ENCODE data around the gene CEP164. TPM values are rescaled to one million over a fixed set of nuclear protein-coding genes. Genes with fewer than 3 reads are reported as not detected.

The CEP164 gene
- total and polyA plus RNA-seq, 2 of the 4 experiments (the other 2 are of a cell fraction): 23.3 to 26.9 TPM

GRCh38 chr11:117427356-117427874 is 99.8 kb downstream of the CEP164 start:
- Histone ChIP-seq H3K27me3 (ENCODE audit: control insufficient read depth, insufficient read depth, low read length) (peaks cover 25% of the 10 kb centered on the region), H4K91ac (ENCODE audit: insufficient read depth, low read depth, low read length) (no peak overlapping the region), H3K4ac (ENCODE audit: low read depth, low read length) (no peak overlapping the region), H3K56ac (ENCODE audit: extremely low read depth, insufficient read depth, low read length) (no peak overlapping the region), H3K18ac (ENCODE audit: low read depth, low read length) (no peak overlapping the region), H4K20me1 (ENCODE audit: insufficient read depth, low read length) (no peaks in the 10 kb centered on the region), H3K36me3 (ENCODE audit: control insufficient read depth, insufficient read depth, low read length) (no peaks in the 10 kb centered on the region), H2AFZ (replicated peaks; ENCODE audit: low read length, poor library complexity) (no peak overlapping the region), H4K8ac (ENCODE audit: low read depth in 2 of 2, low read length in 2 of 2) (no peak overlapping the region), H3K27ac (ENCODE audit: insufficient read depth, low read length) (no peak overlapping the region), H3K4me2 (ENCODE audit: low read depth, low read length) (no peak overlapping the region), H3K4me1 (ENCODE audit: control insufficient read depth, insufficient read depth, low read length) (no peaks in the 10 kb centered on the region), H3K23ac (ENCODE audit: low read depth, low read length) (no peak overlapping the region), H4K5ac (ENCODE audit: low read depth, low read length) (no peak overlapping the region), H3K79me1 (ENCODE audit: low read depth in 1 of 2, low read length in 2 of 2) (no peaks in the 10 kb centered on the region), H3K4me3 (ENCODE audit: insufficient read depth, low read depth, low read length) (no peak overlapping the region), H2AK9ac (replicated peaks; ENCODE audit: low read depth, low read length, poor library complexity) (no peak overlapping the region), H2BK5ac (ENCODE audit: low read depth, low read length, poor library complexity, severe bottlenecking) (no peak overlapping the region), H3K9ac (ENCODE audit: low read depth, low read length) (no peak overlapping the region), H2BK15ac (ENCODE audit: low read depth, low read length) (no peak overlapping the region), H2BK120ac (ENCODE audit: low read depth, low read length) (no peak overlapping the region), H2BK20ac (ENCODE audit: low read depth, low read length) (no peak overlapping the region), H2AK5ac (ENCODE audit: low read depth, low read length) (no peak overlapping the region), H3K9me3 (ENCODE audit: control insufficient read depth, insufficient read depth, low read length) (no peaks in the 10 kb centered on the region), H3K14ac (replicated peaks; ENCODE audit: low read depth, low read length) (no peak overlapping the region), H3K9me1 (ENCODE audit: insufficient read depth, low read length) (no peaks in the 10 kb centered on the region)
- DNase-seq (no peak), ATAC-seq (ENCODE audit: low read depth) (no peak)
- BruUV-seq (replicated peaks): no TSS peak
- in situ Hi-C loops (cut with MboI; ENCODE audit: low sequenced_read_pairs) (no loop called here), dilution Hi-C loops (cut with HindIII; ENCODE audit: low sequenced_read_pairs, unreplicated experiment) (no loop called here), intact Hi-C loops (cut with micrococcal nuclease) (loop anchor here (2.0 kb wide), 1 partner anchor 519 kb away; no protein-coding TSS in a partner anchor)
- POLR2A ChIA-PET (ENCODE audit: unreplicated experiment): no interaction called here
- CTCF ChIA-PET: interaction anchor here (2.7 kb wide), 1 partner anchor 17 kb away, joined by 16 read pairs; no protein-coding TSS in a partner anchor
- 51% methylated on average over 2 of the region's 11 CpGs; no CpG with 5 or more reads in 1 of the 2 experiments for WGBS, 2 experiments (ENCODE audit: extremely low coverage in 2 of 2, insufficient read length in 1 of 2)
- TF ChIP-seq ELK1 (IDR thresholded peaks at IDR 0.05; ENCODE audit: borderline replicate concordance, low read depth, low read length): no peak
- TF ChIP-seq, protein P1, sequence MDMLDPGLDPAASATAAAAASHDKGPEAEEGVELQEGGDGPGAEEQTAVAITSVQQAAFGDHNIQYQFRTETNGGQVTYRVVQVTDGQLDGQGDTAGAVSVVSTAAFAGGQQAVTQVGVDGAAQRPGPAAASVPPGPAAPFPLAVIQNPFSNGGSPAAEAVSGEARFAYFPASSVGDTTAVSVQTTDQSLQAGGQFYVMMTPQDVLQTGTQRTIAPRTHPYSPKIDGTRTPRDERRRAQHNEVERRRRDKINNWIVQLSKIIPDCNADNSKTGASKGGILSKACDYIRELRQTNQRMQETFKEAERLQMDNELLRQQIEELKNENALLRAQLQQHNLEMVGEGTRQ (IDR thresholded peaks at IDR 0.05; ENCODE audit: low read depth, low read length): no peak
- no peak for TF ChIP-seq CHD1 (IDR thresholded peaks at IDR 0.05; ENCODE audit: low read depth, low read length)
- no peak for TF ChIP-seq POLR2A (IDR thresholded peaks at IDR 0.05; ENCODE audit: low read depth, low read length)
- no peak for TF ChIP-seq NFE2L2 (IDR thresholded peaks at IDR 0.05; ENCODE audit: low read depth, low read length)
- no peak for TF ChIP-seq CEBPB (IDR thresholded peaks at IDR 0.05; ENCODE audit: low read depth, low read length)
- no peak for TF ChIP-seq RAD21 (IDR thresholded peaks at IDR 0.05; ENCODE audit: low read length)
- TF ChIP-seq RCOR1 (IDR thresholded peaks at IDR 0.05; ENCODE audit: insufficient replicate concordance, low read length): no peak
- no peak for TF ChIP-seq RFX5 (IDR thresholded peaks at IDR 0.05; ENCODE audit: low read depth, low read length)
- TF ChIP-seq FOS (IDR thresholded peaks at IDR 0.05; ENCODE audit: low read depth, low read length): no peak
- TF ChIP-seq MXI1 (IDR thresholded peaks at IDR 0.05; ENCODE audit: borderline replicate concordance, low read depth, low read length): no peak
- no peak for TF ChIP-seq CTCF (conservative IDR thresholded peaks at IDR 0.05; ENCODE audit: low read depth, low read length)
- no peak for TF ChIP-seq BHLHE40 (IDR thresholded peaks at IDR 0.05; ENCODE audit: low read depth, low read length)
- TF ChIP-seq MAFK (IDR thresholded peaks at IDR 0.05; ENCODE audit: low read depth, low read length): no peak
- TF ChIP-seq MAZ (IDR thresholded peaks at IDR 0.05; ENCODE audit: borderline replicate concordance, low read depth, low read length): no peak

All from IMR-90 (cell line).